Right atrium auricular region (tissue), 2 donors: ENCODE results near the gene UTRN. TPM values are rescaled to one million over a fixed set of nuclear protein-coding genes. Genes with fewer than 3 reads are reported as not detected.
A peak's percentile ranks its signal among the peaks of the same experiment; 100 is the strongest.

Source experiments
- DNase-seq: peaks from one replicate; pipeline ENCODE4 v3.0.0-alpha.2; 2019; ENCODE audit warnings: low spot score
- H3K27ac ChIP-seq, 2 donors: fragments of 200-600 bp; sonication (generic); 1 replicate in 1 of 2; 2 replicates in 1 of 2; pipeline ENCODE4 v1.5.1; 2016 to 2019
- H3K27me3 ChIP-seq, 2 donors: fragments of 200-600 bp; sonication (generic); one replicate each; pipeline versions ENCODE4 v1.5.1 to v1.6.0; 2017 to 2019
- H3K36me3 ChIP-seq: fragments of 200-600 bp; sonication (generic); one replicate; pipeline ENCODE4 v1.5.1; 2016
- H3K4me1 ChIP-seq, 2 donors: fragments of 200-600 bp; sonication (generic); one replicate each; pipeline versions ENCODE4 v1.5.1 to v1.6.0; 2017 to 2019
- H3K4me3 ChIP-seq, 2 donors: fragments of 200-600 bp; sonication (generic); 1 replicate in 1 of 2; 2 replicates in 1 of 2; pipeline ENCODE4 v1.5.1; 2017 to 2019; ENCODE audit warnings: mild to moderate bottlenecking in 1 of 2, moderate library complexity in 1 of 2
- H3K9me3 ChIP-seq, 2 donors: fragments of 200-600 bp; sonication (generic); one replicate each; pipeline ENCODE4 v1.5.1; 2019
- CTCF ChIP-seq, 2 donors: fragments of 200-600 bp; sonication (generic); IDR thresholded peaks; one replicate each; pipeline ENCODE4 v1.5.1; 2019; ENCODE audit warnings: antibody characterized with exemption in 2 of 2
- total RNA-seq, 2 donors: library from RNA; depleted of rRNA; stranded (reverse); fragments of >200 nt; gene quantifications; one replicate each; pipeline ENCODE4 v1.1.0, GENCODE V29; 2016

UTRN gene
- total RNA-seq, 2 donors from 2014 or later: 57.5 to 75.8 TPM

GRCh38 chr6:144305567-144305966 is 20.4 kb downstream of the UTRN start:
- TF ChIP-seq CTCF (IDR thresholded peaks at IDR 0.05): no peak
- Histone ChIP-seq H3K27me3 (no peaks in the 10 kb centered on the region), H3K36me3 (peaks cover 4% of the 10 kb centered on the region), H3K27ac (no peak overlapping the region), H3K4me1 (peaks cover 0 to 5% of the 10 kb centered on the region in 2 donors), H3K9me3 (no peaks in the 10 kb centered on the region), H3K4me3 (no peak overlapping the region)
- no peak for DNase-seq

DNA sequence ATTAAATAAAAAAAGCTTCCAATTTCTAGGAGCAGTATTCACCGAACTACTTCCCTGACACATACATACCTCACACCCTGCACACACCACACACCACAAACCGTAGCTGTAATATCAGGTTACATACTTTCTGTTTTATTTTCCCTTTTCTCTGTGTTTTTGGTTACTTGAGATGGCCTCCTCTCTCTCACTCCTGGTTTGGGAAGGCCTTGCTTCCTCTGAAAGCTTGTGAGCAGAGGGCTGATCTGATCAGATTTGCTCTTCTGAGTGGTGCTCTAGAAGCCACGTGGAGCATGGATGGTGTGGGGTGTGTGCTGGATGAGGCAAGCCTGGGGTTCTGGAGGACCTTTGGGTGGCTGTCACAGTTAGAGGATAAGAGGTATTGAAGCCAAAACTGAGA is 20.9 kb downstream of the UTRN start:
- Histone ChIP-seq H3K9me3 (no peaks in the 10 kb centered on the region), H3K4me1 (peaks cover 0 to 8% of the 10 kb centered on the region in 2 donors), H3K4me3 (no peak overlapping the region), H3K36me3 (peaks cover 4% of the 10 kb centered on the region), H3K27me3 (no peaks in the 10 kb centered on the region), H3K27ac (no peak overlapping the region)
- no peak for TF ChIP-seq CTCF (IDR thresholded peaks at IDR 0.05)
- DNase-seq: no peak

DNA sequence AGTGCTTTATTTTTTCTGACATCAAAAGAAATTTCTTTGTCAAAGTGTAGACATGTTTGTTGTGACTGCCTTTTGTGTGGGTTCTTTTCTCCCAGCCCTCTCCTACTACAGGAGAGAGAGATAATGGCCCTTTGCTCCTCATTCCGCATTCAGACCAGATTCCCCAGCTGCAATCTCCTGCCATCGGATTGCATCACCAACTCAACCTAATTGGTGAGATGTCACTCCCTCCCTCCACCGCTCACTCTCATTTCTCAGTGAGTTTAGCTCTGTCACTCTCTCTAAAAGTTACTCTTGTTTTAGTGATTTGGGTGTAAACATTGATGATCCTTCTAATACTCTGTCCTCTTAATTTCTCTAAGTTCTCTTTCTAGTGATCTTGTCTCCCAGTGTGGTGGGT is 22.7 kb downstream of the UTRN start:
- Histone ChIP-seq H3K9me3 (no peaks in the 10 kb centered on the region), H3K4me1 (peaks cover 0 to 13% of the 10 kb centered on the region in 2 donors), H3K36me3 (peaks cover 4% of the 10 kb centered on the region), H3K4me3 (no peak overlapping the region), H3K27me3 (no peaks in the 10 kb centered on the region), H3K27ac (no peak overlapping the region)
- DNase-seq: no peak
- TF ChIP-seq CTCF (IDR thresholded peaks at IDR 0.05): no peak

DNA sequence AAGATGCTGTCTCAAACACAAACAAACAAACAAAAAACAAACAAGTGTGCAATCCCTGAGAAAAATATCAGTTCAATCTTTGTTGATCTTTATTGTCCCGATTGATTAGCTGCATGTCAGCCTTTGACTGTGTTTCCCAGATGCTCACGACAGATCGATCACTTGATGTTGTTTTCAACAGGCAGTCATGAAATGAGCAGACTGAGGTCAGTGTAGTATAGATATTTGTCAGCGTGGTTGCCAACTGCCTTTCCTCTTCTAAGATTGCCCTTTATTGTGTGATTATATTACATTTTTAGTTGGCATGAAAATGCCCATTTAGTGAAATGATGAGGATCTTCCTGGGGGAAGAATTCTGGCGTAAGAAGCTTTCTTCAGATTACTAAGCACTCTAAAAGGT is 25.6 kb downstream of the UTRN start:
- Histone ChIP-seq H3K36me3 (peaks cover 4% of the 10 kb centered on the region), H3K27me3 (no peaks in the 10 kb centered on the region), H3K4me3 (no peak overlapping the region), H3K27ac (no peak overlapping the region), H3K4me1 (peaks cover 0 to 37% of the 10 kb centered on the region in 2 donors), H3K9me3 (no peaks in the 10 kb centered on the region)
- TF ChIP-seq CTCF (IDR thresholded peaks at IDR 0.05): no peak
- DNase-seq: no peak

DNA sequence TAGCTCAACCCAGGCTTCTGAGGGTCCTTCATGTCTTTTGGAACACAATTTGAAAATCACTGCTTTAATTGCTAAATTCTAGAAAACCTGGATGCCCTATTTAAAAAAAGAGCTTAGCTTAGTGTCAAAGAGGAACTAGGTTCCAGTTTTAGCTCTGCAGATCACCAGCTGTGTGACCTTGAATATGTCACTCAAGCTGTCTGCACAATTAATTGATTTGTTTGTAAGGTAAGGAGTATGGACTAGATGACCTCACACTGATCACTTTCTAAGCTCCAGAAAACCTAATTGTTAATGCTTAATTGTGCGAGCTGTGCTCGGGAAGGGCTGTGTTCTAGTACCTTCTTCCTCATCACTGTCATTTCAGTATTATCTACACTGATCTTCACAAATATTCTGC is 26.2 kb downstream of the UTRN start:
- TF ChIP-seq CTCF (IDR thresholded peaks at IDR 0.05): no peak
- Histone ChIP-seq H3K4me1 (peaks cover 0 to 40% of the 10 kb centered on the region in 2 donors), H3K4me3 (no peak overlapping the region), H3K36me3 (peaks cover 4% of the 10 kb centered on the region), H3K27ac (no peak overlapping the region), H3K27me3 (no peaks in the 10 kb centered on the region), H3K9me3 (no peaks in the 10 kb centered on the region)
- no peak for DNase-seq

- Histone ChIP-seq H3K27ac (peak overlapping the region; percentile 22 to 63), H3K9me3 (no peaks in the 10 kb centered on the region), H3K36me3 (peaks cover 4% of the 10 kb centered on the region), H3K4me3 (no peak overlapping the region), H3K4me1 (peaks cover 0 to 40% of the 10 kb centered on the region in 2 donors), H3K27me3 (no peaks in the 10 kb centered on the region)
- peak; percentile 77 for DNase-seq
- TF ChIP-seq CTCF (IDR thresholded peaks at IDR 0.05): no peak
Observed at GRCh38 chr6:144314003-144314485, 28.9 kb downstream of the UTRN start.
